Neuronal stem cell (in vitro differentiated cells): ENCODE data around the gene PHETA2.
A peak's percentile ranks its signal among the peaks of the same experiment; 100 is the strongest.
"Not testable (repeated sequence)": the region's sequence is repeated elsewhere in the genome, so short reads cannot be mapped to it uniquely, and the experiment has no call there.

ENCODE experiments used
- DNase-seq: peaks from one replicate; pipeline ENCODE4 v3.0.0-alpha.2; 2013; ENCODE audit warnings: low spot score
- H2AFZ ChIP-seq: one replicate; pipeline ENCODE4 v1.6.1; 2013; ENCODE audit warnings: mild to moderate bottlenecking, low read length, inconsistent platforms
- H2AK5ac ChIP-seq: 2 replicates; pipeline ENCODE4 v1.6.1; 2013; ENCODE audit warnings: low read depth, mild to moderate bottlenecking, inconsistent platforms, low read length, moderate library complexity, mixed read lengths
- H2BK120ac ChIP-seq: 2 replicates; pipeline ENCODE4 v1.6.1; 2013; ENCODE audit warnings: low read depth, mild to moderate bottlenecking, inconsistent platforms, low read length, moderate library complexity, mixed read lengths
- H2BK12ac ChIP-seq: one replicate; pipeline ENCODE4 v1.6.1; 2013; ENCODE audit warnings: low read length, inconsistent platforms
- H2BK15ac ChIP-seq: 2 replicates; pipeline ENCODE4 v1.6.1; 2013; ENCODE audit warnings: mild to moderate bottlenecking, low read length, inconsistent platforms, mixed read lengths
- H2BK5ac ChIP-seq: one replicate; pipeline ENCODE4 v1.6.1; 2013; ENCODE audit warnings: inconsistent platforms, mild to moderate bottlenecking, low read length, moderate library complexity
- H3K14ac ChIP-seq: one replicate; pipeline ENCODE4 v1.6.1; 2013; ENCODE audit warnings: low read length, inconsistent platforms
- H3K18ac ChIP-seq: 2 replicates; pipeline ENCODE4 v1.6.1; 2013; ENCODE audit warnings: low read length, inconsistent platforms
- H3K23ac ChIP-seq: 2 replicates; pipeline ENCODE4 v1.6.1; 2013; ENCODE audit warnings: low read depth, mild to moderate bottlenecking, mixed read lengths, low read length, inconsistent platforms; ENCODE audit not compliant: poor library complexity
- H3K27ac ChIP-seq: replicated peaks from 3 replicates; pipeline ENCODE4 v1.5.1; 2013; ENCODE audit warnings: low read length, inconsistent platforms
- H3K27me3 ChIP-seq, 3 experiments: 2 replicates each; pipeline ENCODE4 v1.6.1; 2013; ENCODE audit warnings: low read length in 3 of 3, mild to moderate bottlenecking in 2 of 3, inconsistent platforms in 1 of 3, low read depth in 1 of 3, mixed read lengths in 1 of 3, moderate library complexity in 1 of 3; ENCODE audit not compliant: control insufficient read depth in 3 of 3, insufficient read depth in 3 of 3
- H3K36me3 ChIP-seq, 2 donors: replicated peaks in 1 of 2; 2 replicates each; pipeline ENCODE4 v1.6.1; 2013; ENCODE audit warnings: low read length in 2 of 2; ENCODE audit not compliant: control insufficient read depth in 2 of 2, insufficient read depth in 2 of 2
- H3K4ac ChIP-seq: 2 replicates; pipeline ENCODE4 v1.6.1; 2013; ENCODE audit warnings: inconsistent platforms, mild to moderate bottlenecking, low read length, moderate library complexity
- H3K4me1 ChIP-seq, 2 donors: 1 replicate in 1 of 2; 2 replicates in 1 of 2; pipeline ENCODE4 v1.6.1; 2013; ENCODE audit warnings: low read length in 2 of 2, low read depth in 1 of 2; ENCODE audit not compliant: control insufficient read depth in 2 of 2, insufficient read depth in 1 of 2
- H3K4me2 ChIP-seq: one replicate; pipeline ENCODE4 v1.6.1; 2013; ENCODE audit warnings: mild to moderate bottlenecking, low read length, inconsistent platforms; ENCODE audit not compliant: insufficient read depth, poor library complexity, severe bottlenecking
- H3K4me3 ChIP-seq, 2 donors: 2 replicates each; pipeline ENCODE4 v1.5.1; 2013; ENCODE audit warnings: low read length in 2 of 2, mild to moderate bottlenecking in 2 of 2, inconsistent platforms in 1 of 2, moderate library complexity in 1 of 2
- H3K79me1 ChIP-seq: one replicate; pipeline ENCODE4 v1.6.1; 2013; ENCODE audit warnings: low read depth, mild to moderate bottlenecking, inconsistent platforms, low read length, moderate library complexity
- H3K9ac ChIP-seq: one replicate; pipeline ENCODE4 v1.6.1; 2013; ENCODE audit warnings: mild to moderate bottlenecking, low read depth, low read length, inconsistent platforms; ENCODE audit not compliant: poor library complexity
- H3K9me3 ChIP-seq, 2 donors: replicated peaks in 1 of 2; 2 replicates each; pipeline versions ENCODE3 to v1.6.1; 2013; ENCODE audit warnings: low read length in 2 of 2, mild to moderate bottlenecking in 2 of 2, inconsistent platforms in 1 of 2, low read depth in 1 of 2, mixed read lengths in 1 of 2, moderate library complexity in 1 of 2; ENCODE audit not compliant: control insufficient read depth in 2 of 2, insufficient read depth in 1 of 2
- H4K8ac ChIP-seq: one replicate; pipeline ENCODE4 v1.6.1; 2013; ENCODE audit warnings: low read depth, mild to moderate bottlenecking, inconsistent platforms, low read length, moderate library complexity
- H4K91ac ChIP-seq: one replicate; pipeline ENCODE4 v1.6.1; 2013; ENCODE audit warnings: low read length, low read depth, mild to moderate bottlenecking, inconsistent platforms; ENCODE audit not compliant: poor library complexity
- WGBS, 2 donors: extraction: QIAGEN DNeasy Blood & Tissue Kit; methylation state at CpG; one replicate each; pipeline ENCODE4 v1.1.7; 2013; ENCODE audit warnings: missing lambda C conversion rate in 2 of 2, mixed read lengths in 1 of 2; ENCODE audit not compliant: insufficient read length in 2 of 2, insufficient replicate concordance in 1 of 2; ENCODE audit errors: extremely low coverage in 2 of 2; 5-methylcytosine and 5-hydroxymethylcytosine counted together

Gene PHETA2

DNA sequence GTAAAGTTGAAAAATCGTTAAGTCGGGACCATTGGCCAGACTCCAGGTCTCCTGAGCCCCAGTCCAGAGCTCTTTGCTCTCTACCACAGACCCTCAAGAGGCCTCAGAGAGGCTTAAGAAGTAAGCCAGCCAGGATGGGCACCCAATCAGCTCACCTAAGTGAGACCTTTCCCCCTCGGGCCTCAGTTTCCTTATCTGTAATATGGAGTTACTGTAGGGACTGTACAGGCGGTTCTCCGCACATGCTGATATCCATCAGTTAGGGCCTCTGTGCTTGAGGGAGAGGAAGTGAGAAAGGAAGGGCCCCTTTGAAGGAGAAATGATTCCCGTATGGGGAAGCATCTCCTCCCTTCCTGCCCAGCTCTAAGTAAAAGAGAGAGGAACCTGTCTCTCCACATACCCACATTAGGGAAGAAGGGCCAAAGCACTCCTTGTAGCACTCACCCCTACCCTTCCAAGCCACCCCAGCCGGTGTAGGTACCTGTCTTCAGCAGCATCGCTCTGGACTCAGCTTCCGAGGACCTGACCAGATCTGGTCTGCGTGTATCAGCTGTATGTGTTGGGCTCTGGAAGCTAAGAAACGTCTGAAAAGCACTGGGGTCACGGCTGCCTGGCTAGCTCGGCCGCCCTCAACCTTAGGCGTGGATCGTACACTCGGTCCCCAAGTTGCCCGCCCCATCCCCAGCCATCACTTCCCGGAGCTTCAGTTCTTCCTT lies 4.1 kb upstream of the PHETA2 start:
- Histone ChIP-seq H4K8ac (no peak overlapping the region), H3K27ac (peak overlapping the region; percentile 55), H3K14ac (no peak overlapping the region), H3K36me3 (peaks cover 13 to 34% of the 10 kb centered on the region in 2 donors), H3K9me3 (peaks cover 0 to 5% of the 10 kb centered on the region in 2 donors), H2BK12ac (no peak overlapping the region), H2BK15ac (no peak overlapping the region), H2BK120ac (no peak overlapping the region), H3K79me1 (no peaks in the 10 kb centered on the region), H3K4me3 (peak overlapping the region; percentile 58 to 73), H3K4me2 (peak overlapping the region; percentile 72), H4K91ac (no peak overlapping the region), H3K4ac (no peak overlapping the region), H2AK5ac (no peak overlapping the region), H3K27me3 (no peaks in the 10 kb centered on the region), H3K23ac (no peak overlapping the region), H3K9ac (peak overlapping the region; percentile 50), H2BK5ac (peak overlapping the region; percentile 97), H3K4me1 (peaks cover 10 to 20% of the 10 kb centered on the region in 2 donors), H2AFZ (peak overlapping the region; percentile 96), H3K18ac (peak overlapping the region; percentile 6)
- WGBS, 2 donors = no CpG with 5 or more reads among the region's 19 CpGs
- no peak for DNase-seq

DNA sequence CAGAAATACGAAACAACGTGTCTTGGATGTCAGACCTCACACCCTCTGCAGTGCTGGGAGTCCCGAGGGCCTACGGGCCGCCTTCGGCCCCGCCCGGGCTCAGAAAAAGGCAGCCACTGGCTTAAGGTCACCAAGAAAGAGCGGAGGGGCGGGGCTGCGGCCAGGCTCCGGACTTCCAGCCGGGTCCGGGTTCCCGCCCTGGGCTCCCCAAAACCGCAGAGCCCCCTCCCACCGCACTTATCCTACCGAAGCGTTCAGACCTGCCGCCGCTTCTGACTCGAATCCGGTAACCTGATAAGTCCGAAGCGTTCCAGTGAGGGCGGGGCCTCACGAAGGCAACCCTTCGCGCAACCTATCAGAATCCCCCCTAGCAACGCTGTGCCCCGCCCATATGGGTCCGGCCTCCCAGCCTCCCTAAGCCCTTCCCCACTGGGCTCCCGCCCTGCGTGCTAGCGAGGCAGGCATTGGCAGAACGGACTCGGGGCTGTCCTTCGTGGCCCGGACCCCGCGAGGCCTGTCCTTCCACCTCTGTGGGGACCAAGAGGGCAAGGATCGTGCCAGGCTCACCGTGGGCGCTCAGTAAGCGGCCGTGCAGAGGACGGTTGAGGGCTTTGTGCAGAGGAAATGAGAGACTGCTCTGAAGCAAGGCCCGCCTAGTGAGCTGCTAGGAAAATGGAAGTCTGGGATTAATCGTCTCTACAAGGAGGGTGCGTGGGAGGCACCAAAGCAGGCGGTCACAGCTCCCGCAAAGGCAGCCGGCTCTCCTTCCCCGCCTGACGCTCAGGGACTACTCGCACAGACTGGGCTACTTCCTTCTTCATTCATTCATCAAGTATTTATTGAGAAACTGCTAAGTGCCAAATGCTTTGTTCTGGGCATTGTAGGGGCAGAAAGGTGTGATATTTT lies 3.3 kb upstream of the PHETA2 start, which contains the start of gene NAGA:
NAGA (minus strand) TSS at position 296 of the 906 bp plus-strand sequence. CDS start 515 bp downstream, outside the sequence.
- peak within 1 kb of the TSS; percentile 4 for H2AK5ac ChIP-seq
- H3K4ac ChIP-seq = no peak within 1 kb of the TSS
- peak within 1 kb of the TSS; percentile 99 for H3K18ac ChIP-seq
- peaks cover 0 to 12% of the 10 kb centered on the region in 2 donors for H3K9me3 ChIP-seq
- peak within 1 kb of the TSS; percentile 58 to 75 for H3K4me3 ChIP-seq
- H3K9ac ChIP-seq = peak within 1 kb of the TSS; percentile 89
- peak within 1 kb of the TSS; percentile 82 for H3K23ac ChIP-seq
- H2BK120ac ChIP-seq = no peak within 1 kb of the TSS
- DNase-seq = peak; percentile 94
- peak within 1 kb of the TSS; percentile 99 for H4K8ac ChIP-seq
- WGBS, 2 donors = no CpG with 5 or more reads among the region's 56 CpGs
- H3K4me1 ChIP-seq = peaks cover 10 to 12% of the 10 kb centered on the region in 2 donors
- H3K14ac ChIP-seq = peak within 1 kb of the TSS; percentile 25
- no peak within 1 kb of the TSS for H4K91ac ChIP-seq
- peak within 1 kb of the TSS; percentile 67 for H3K27ac ChIP-seq
- no peak within 1 kb of the TSS for H2BK12ac ChIP-seq
- H2AFZ ChIP-seq = peak within 1 kb of the TSS; percentile 96
- no peak within 1 kb of the TSS for H2BK15ac ChIP-seq
- peak within 1 kb of the TSS; percentile 83 for H3K4me2 ChIP-seq
- peak within 1 kb of the TSS; percentile 97 for H2BK5ac ChIP-seq
- peaks cover 11 to 26% of the 10 kb centered on the region in 2 donors for H3K36me3 ChIP-seq
- H3K27me3 ChIP-seq = no peaks in the 10 kb centered on the region
- no peaks in the 10 kb centered on the region for H3K79me1 ChIP-seq

GRCh38 chr22:42071508-42071907 lies 2.5 kb upstream of the PHETA2 start:
- H2BK120ac ChIP-seq, H3K23ac ChIP-seq, H3K18ac ChIP-seq, H4K91ac ChIP-seq, H4K8ac ChIP-seq, H3K14ac ChIP-seq, H3K27me3 ChIP-seq, H3K4ac ChIP-seq, H3K79me1 ChIP-seq, DNase-seq, H2BK15ac ChIP-seq, H3K27ac ChIP-seq, H2AK5ac ChIP-seq, H2BK5ac ChIP-seq, H2BK12ac ChIP-seq, H3K9ac ChIP-seq, H2AFZ ChIP-seq: not testable (repeated sequence)
- WGBS, 2 donors = no CpG with 5 or more reads among the region's 7 CpGs
- Histone ChIP-seq H3K4me2 (peak overlapping the region; percentile 83), H3K4me1 (peaks cover 10 to 11% of the 10 kb centered on the region in 2 donors), H3K4me3 (peak overlapping the region in 1 of 2 donors; percentile 58), H3K9me3 (peaks cover 0 to 12% of the 10 kb centered on the region in 2 donors), H3K36me3 (peaks cover 11 to 19% of the 10 kb centered on the region in 2 donors)
